RKO (cell line): ENCODE results near the gene JADE2.
A peak's percentile ranks its signal among the peaks of the same experiment; 100 is the strongest.
"Not testable (repeated sequence)": the region's sequence is repeated elsewhere in the genome, so short reads cannot be mapped to it uniquely, and the experiment has no call there.

Experiments used
- DNase-seq: peaks from one replicate; pipeline ENCODE4 v3.0.0-alpha.2; 2016; ENCODE audit warnings: low spot score

JADE2 gene

DNA sequence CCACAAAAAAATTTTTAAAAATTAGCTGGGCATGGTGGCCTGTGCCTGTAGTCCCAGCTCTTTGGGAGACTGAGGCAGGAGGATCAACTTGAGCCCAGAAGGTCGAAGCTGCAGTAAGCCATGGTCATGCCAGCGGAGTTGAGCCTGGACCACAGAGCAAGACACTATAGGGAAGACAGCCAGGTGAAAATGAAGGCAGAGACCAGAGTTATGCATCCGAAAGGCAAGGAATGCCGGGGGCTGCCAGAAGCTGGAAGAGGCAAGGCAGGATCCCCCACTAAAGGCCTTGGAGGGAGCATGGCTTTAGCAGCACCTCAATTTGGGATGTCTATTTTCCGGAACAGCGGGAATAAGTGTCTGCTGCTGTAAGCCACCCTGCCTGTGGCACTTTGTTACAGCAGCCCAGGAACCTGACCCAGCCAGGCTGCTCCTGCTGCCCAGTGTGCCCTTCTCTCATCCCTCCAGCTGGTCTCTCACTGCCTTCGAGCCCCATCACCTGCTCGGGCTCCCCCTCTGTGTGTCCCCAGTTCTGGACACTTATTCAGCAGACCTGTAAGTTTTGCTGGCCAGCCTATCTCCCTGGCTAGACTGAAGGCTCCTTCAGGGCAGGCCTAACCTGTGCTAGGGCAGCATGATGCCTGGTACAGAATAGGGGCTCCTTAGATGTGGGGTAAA lies 16.8 kb upstream of the JADE2 start:
- DNase-seq: no peak

DNA sequence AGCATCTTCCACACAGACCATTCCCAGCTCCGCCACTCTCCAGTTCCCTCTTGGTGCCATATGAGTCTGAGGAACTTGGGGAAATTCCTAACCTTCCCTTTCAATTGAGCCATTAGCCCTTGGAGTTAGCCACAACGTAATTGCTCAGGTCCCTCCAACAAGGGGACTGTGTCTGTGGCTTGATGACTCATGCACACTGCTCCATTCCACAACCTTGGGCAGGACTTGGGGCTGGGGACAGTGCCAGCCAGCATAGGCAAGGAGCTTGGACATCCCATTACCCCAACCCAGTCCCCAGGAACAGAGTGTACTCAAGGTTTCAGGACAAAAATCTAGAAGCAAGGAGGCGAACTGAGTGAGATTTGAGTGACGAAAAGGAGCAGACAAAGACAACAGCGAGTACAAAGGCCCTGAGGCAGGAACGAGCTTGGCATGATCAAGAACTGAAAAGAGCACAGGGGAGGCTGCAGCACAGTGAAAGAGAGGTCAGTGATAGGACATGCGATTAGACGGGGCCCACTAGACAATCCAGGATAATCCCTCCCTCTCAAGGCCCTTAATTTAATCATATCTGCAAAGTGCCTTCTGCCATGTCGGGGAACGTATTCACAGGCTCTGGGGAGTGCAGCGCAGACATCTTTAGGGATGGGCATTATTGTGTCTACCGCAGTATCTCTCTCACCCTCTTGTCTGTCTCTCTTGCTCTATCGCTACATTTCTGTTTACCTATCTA lies 16.0 kb upstream of the JADE2 start:
- no peak for DNase-seq

DNA sequence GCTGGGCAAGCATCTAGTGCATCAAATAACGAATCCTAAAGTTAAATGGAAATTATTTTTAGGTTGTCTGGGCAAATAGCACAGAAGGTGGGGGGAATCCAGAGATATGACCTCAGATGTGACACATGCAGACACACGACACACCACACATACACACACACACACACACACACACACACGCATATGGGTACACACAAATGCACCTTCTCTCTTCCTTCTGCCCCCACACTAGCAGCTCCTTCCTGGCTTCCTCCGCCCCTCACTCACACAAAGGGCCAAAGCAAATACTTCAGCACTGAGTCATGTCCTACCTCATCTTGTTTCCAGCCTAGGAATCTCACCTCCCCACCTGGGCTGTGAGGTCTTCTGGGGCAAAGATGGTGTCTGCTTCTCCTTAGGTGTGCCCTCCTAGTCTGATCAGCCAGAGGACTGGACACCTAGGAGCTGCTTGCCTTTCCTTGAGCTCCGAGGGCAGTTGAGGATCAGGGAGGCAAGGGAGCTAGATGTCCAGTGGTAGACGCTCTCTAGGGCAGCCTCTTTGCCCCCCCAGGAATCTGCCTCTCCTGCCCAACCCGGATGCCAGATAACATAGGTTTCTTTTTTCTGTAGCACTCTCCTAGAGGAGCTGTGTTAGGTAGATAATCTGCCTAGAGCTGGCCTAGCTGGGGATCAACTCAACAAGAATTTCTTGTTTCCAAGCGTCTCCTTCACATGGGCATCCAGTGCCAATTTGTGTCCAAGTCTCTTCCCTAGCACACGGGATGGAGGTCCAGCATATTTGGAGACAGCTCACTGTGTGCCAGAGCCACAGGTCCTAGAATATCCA lies 14.3 kb upstream of the JADE2 start:
- no peak for DNase-seq

DNA sequence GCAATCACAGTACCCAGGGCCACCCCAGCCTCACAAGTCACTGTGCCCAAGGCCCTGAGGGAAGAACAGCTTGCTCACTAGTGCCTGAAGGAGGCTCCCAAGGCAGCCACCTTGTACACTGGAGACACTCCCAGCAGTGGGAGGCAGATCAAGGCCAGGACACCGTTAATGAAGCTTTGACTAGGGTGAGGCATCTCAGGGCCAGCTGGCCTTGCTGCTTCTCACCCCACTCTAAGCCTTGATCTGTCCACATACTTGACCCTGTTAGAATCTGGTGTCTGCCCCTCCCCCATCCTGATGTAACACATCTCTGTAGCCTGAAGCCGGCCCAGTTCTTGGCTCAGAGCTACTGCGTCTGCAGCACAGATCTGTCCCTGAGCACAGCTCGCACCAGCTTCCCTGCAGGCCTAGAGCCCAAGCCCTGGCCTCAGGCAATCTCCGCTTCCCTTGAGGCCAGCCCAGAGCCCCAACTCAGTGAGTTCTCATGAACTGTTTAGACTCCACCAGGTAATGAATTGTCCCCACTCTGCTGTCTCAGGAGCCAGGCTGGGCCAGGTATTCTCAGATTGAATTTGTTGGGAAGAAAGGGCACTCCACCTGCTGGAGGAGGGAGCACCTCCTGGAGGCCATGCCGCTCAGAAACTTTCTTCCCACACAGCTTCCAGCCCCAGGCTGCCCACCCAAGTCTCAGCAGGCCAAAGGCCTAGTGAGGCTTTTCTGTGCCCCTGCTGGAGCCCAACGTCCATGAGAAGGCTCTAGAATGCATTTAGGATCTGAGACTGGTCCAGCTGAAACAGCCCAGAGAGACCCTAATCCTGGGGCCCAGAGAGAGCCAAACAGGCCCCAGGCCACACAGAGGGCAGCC lies 13.4 kb upstream of the JADE2 start:
- DNase-seq: no peak

DNA sequence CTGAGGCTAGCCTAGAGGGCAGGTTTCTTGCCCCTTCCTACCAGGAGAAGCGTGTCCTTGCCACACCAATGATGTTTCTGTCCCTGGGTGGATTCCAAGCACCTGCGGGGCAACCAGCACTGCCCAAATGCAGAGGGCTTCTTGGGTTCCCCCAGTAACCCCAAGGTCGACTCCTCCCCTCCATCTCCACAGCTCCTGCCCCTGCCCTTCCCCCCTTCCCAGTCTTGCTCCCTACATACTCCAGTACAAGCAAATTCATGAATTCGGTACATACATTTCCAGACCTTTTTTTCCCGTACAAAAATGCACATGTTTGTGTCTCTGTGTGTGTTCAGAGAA lies 12.8 kb upstream of the JADE2 start:
- no peak for DNase-seq

DNA sequence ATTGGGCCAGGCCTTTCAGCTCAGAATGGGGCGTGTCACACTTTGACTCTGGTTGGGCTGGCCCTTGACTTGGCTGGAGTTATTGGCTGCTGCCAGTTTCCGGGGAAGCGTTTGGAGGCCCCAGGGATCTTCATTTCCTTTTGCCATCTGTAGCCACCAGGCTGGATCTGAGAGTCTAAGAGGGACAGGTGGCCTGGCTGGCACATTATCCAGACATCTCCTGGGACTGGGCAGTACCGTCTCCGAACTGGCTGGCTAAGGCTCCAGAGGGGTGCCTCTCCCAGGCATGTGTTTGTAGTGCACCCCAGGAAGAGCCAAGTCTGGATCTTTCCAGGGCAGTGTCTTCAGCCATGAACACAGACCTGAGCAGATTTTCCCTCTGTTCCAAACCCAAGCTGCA lies 9.7 kb upstream of the JADE2 start:
- no peak for DNase-seq

DNA sequence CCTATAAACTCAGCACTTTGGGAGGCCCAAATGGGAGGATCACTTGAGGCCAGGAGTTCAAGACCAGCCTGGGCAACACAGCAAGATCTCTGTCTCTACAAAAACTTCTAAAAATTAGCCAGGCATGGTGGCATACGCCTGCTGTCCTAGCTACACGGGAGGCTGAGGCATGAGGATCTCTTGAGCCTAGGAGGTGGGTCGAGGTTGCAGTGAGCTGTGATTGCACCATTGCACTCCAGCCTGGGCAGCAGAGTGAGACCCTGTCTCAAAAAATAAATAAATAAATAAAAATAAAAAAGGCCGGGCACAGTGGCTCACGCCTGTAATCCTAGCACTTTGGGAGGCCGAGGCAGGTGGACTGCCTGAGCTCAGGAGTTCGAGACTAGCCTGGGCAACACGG lies 8.5 kb upstream of the JADE2 start:
- DNase-seq: not testable (repeated sequence)

DNA sequence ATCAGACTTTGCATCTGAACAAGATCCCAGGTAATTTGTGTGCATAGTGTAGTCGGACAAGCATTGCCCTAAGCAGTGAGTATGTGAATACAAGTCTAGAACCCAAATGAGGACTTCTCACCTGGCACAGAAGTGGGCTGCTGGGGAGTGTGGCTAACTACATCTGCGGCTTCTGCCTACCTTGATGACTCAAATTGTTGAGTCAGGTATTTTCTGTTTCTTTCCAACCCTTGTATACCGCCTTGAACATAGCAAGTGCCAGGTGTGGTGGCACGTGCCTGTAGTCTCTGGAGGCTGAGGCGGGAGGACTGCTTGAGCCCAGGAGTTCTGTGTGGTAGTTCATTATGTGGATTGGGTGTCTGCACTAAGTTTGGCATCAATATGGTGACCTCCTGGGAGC lies 7.9 kb upstream of the JADE2 start:
- no peak for DNase-seq

DNA sequence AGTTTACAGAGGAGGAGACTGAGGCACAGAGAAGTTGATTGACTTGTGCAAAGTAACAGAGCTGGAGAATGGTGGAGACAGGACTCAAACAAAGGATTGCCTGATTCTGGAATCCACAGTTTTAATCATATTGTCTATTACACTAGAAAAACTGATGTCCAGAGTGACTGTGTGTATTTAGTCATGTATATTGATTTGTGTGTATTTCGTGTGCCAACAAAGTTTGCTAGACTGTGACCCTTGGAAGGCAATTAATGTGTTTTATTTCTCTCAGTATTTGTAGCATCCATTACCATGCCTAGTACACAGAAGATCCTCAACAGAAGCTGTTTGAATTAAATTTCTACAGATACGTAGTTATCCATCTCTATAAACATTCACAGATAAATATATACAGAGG lies 5.5 kb upstream of the JADE2 start:
- no peak for DNase-seq

DNA sequence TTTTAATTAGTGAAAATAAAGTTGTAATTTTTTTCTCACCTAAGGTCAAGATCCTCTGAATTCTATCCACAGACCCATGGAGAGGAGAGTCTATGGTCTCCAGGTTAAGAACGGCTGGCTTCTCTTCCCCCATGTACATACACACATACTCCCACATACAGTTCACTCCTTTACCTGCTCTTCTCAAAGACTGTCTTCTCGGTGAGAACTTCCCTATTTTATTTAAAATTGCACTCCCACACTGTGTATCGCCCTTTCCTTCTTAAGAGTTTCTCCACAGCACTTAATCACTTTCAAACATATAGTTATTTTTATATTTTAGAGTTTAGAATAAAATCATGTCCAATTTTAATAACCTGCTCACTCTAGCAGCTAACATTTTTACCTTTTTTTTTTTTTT lies 3.6 kb upstream of the JADE2 start:
- no peak for DNase-seq

DNA sequence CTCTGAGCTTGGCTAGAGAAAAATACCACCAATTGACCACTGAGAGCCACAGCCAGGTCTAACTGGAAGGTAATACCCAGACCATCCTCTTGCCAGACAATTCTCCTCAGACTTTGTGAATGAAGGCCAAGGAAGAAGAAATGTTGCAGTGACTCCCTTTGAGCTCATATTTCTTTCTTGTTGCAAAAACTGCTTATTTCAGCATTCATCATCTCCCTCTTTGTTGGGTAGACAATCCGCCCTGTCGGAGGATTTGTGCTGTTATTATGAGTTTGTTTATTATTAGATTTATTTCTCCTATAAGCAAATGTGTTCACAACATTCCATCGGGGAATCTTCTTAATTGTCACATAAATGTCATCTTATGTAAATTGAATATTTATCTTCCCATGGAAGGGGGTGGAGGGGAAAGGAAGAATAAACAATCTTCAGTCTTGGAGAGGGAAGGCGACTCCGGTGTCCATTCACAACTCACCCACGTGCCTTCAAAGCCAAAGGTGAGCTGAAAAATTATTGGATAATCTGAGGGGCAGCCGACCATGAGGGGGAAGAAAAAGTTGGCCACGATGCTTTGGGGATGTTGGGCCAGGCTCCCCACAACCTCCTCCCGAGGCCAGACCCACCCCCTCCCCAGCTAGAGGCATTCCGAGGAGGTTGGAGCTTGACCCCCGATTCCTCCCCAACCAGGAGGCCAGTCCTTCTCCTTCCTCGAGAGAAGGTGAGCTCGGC lies 1.8 kb upstream of the JADE2 start:
- DNase-seq: no peak

DNA sequence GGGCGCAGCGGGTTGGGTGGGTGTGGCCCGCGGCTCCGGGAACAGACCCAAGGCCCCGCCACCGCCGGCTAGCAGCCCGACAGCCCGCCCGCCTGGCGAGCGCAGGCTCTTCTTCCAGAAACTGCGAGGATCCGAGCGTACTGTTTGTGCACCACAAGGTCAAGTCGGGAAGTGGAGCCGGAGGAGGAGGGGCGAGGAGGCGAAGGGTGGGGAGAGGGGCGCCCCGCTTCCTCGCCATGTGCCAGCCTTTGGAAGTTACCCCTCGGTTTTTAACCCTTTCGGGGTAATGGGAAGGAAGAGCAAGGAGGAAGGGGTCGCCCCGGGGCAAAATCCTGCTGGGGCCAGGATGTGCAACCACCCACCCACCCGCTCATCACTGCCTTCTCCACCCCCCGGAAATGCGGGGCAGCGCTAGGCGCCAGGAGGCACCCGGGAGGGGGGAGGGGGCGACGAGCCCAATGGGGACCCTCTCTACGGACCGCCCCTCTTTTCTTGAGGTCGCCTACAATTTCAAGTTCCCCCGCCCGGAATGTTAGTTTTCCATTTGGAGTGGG lies 1.1 kb upstream of the JADE2 start:
- peak; percentile 80 for DNase-seq

DNA sequence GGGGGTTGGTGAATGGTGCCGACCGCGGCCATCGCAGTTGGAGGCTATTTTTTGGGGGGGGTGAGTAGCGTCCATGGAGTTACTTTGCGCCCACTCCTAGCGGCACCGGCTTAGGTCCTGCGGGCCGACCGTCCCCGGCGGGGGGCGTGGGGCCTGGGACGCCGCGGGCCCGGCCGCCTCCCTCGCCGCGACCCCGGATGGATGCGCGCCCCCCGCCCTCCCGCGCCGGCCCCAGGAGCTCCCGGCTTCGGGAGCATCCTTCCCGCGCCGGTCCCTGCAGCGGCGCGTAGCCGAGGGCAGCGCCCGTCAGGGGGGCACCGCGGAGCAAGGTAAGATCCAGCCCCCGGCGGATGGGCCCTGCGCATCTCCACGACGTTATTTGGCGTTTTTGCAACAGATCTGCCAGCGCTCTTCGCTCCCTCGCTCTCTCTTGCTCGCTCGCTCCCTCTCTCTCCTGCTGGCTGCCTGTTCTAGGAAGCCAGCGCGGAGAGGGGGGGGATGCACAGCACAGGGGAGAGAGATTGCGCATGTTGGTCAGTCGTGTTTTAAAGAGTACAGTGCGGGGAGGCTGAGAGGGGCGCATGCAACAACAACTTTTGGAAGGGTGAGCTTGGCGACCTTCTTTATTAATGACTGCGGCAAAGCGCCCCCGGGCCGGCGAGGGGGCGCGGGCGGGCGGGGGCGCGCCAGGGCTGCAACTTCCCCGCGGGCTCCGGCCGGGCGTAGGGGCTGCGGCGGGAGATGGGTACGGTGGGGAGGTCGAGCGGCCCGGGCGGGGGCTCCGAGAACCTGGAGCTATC lies 413 bp downstream of the JADE2 start:
- peak; percentile 85 for DNase-seq

DNA sequence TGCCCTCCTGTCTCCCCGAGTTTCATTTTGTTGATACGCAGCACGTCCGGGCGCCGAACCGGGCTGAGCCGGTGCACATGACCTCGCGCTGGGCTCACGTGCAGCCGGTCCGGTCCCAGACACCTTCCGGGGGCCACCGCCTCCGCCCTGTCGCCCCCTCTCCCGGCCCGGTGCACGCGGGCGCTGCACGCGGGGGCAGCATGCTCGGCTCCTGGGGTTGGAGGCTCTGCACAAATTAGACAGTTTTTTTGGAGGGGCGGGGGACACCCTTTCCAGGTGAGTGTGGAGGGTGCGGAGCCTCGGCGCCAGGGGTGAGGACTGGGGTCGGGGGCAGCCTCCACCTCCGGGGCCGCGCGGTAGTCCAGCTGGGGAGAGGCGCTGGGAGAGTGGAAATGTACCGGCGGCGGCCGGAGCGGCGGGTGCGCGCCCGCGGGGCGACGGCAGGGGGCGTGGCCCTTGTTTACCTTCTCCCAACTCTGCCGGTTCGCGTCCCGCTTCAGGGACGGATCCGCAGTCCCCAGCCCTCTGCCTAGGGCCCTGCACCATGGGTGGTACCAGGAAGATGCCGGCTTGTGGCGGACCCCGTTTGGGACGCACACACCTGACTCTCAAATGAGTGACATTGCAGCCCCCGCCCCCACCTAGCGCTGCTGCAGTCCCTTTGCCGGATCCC lies 1.1 kb downstream of the JADE2 start:
- DNase-seq: peak; percentile 82

DNA sequence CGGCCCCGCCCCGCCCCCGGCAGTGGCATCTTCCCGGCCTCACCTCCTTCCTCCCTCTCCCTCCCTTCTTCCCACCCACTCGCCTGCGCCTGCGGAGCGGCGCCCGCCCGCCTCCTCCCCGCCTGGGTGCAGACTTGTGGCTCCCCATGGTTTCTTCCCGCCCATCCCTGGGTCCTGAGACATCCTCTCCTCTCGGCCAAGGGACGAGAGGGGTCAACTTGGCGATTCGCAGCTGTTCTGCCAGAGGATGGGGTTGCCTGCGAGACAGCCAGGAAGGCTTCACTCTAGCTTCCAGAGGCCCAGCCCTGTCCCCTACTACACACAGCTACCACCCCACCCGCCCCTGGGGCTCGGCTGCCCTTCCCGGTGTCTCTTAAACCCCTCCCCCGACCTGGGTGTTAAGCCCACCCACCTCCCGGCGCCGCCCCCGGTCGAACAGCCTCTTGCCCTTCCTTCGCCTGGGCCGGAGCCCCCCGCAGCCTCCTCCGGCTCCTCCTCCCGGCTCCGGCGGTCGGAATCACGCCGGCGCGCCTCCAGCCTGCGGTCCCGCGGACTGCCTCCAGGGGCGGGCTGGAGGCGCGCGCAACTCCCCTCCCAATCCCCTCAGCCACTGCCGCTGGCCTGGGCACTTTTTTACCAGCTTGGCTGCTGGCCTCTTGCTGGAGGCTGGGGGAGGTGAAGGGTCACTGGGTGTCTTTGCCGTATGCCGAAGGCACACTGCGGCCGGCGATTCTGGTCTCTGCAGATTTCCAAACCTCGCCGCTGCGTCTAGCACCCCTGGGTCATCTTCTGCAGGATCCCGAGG lies 1.9 kb downstream of the JADE2 start:
- DNase-seq: peak; percentile 88

DNA sequence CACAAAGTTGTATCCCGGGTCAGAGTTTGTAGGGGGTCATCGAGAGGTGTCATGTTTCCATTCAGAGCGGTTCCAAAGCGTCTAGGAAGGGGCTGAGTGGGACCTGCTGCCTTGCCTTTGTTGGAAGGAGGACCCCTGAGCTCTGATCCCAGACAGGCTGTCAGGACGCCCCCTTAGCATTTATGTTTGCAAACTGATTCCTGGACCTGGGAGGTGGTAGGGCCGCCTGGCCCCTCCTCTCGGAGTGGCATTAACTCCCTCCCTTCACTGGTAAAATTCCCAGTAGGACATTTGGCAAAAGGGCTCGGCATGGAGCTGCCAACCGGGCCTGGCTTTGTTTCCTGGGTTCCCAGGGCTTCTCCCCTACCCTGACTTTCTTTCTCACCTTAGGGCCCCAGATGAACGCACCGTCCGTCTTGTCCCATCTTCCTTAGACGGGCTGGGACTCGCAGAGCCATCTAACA lies 2.5 kb downstream of the JADE2 start:
- DNase-seq: no peak

DNA sequence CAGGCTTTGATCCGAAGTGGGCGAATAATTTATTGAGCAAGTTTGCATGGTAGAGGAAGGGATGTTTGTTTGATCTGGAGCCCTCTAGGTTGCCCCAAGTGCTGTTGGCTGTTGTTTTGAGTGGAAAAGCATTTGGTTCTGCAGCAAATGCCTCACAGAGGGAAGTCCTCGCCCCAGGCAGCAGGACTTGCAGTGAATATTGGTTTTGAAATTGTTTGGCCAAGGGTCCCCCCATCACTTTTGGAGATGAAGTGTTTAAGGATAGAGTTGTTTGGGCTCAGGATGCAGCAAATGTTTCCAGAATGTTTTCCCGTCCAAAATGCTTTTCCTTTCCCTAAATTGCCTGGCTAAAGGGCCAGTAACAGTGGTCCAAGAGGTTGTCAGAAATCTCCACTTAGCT lies 3.1 kb downstream of the JADE2 start:
- DNase-seq: no peak

DNA sequence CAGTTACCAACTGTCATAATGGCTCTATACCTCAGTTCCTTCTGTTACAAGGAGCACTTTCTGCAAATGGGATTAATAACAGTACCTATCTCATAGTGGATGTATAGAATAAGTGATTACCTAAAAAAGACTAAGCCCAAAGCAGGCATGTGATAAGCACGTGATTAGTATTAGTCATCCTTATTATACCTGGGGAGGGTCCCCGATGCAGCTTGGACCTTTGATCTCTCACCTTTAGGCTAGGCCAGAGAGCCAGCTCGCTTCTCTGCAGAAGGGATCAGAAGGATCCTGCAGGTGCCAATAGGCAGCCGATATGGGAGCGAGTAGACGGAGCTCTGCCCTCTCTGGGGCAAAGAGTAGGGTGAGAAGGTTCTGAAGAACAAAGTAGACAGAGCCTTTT lies 4.0 kb downstream of the JADE2 start:
- DNase-seq: no peak
